Vagina (tissue), 2 donors: ENCODE results near the gene AXL.

Source experiments
- CTCF ChIP-seq, 3 experiments: fragments of 450-650 bp in 2 of 3; fragments of 200-600 bp in 1 of 3; sonication (generic) in 1 of 3; IDR thresholded peaks; one replicate each; pipeline ENCODE4 v1.5.1; 2017 to 2019; ENCODE audit warnings: antibody characterized with exemption in 3 of 3, mild to moderate bottlenecking in 2 of 3, moderate library complexity in 2 of 3
- POLR2A ChIP-seq, 2 donors: fragments of 450-650 bp; IDR thresholded peaks; one replicate each; pipeline ENCODE4 v1.6.1; 2017; ENCODE audit warnings: antibody characterized with exemption in 2 of 2, mild to moderate bottlenecking in 2 of 2, moderate library complexity in 2 of 2
- POLR2AphosphoS5 ChIP-seq, 2 donors: sonication (generic); formaldehyde crosslinking; IDR thresholded peaks; one replicate each; pipeline ENCODE4 v1.9.0; 2017; ENCODE audit warnings: antibody characterized with exemption in 2 of 2, mild to moderate bottlenecking in 2 of 2, low read depth in 1 of 2; ENCODE audit not compliant: insufficient read depth in 1 of 2

- TF ChIP-seq CTCF (IDR thresholded peaks at IDR 0.05) (no peak), POLR2AphosphoS5 (IDR thresholded peaks at IDR 0.05; ENCODE audit: insufficient read depth in 1 of 2, low read depth in 1 of 2) (no peak), POLR2A (IDR thresholded peaks at IDR 0.05) (no peak)
Measured at GRCh38 chr19:41175801-41176777, 42.9 kb upstream of the AXL start.
